Activated CD4-positive, alpha-beta T cell treated with anti-CD3 and anti-CD28 coated beads, Interleukin-2, amount 50 U/mL, for 4 hours (primary cell): Measurements from ENCODE around the gene ZSWIM3.
A peak's percentile ranks its signal among the peaks of the same experiment; 100 is the strongest.

ENCODE experiments used
- DNase-seq, 2 experiments: peaks; one replicate each; pipeline ENCODE4 v3.0.0-alpha.2; 2020

Gene ZSWIM3

DNA sequence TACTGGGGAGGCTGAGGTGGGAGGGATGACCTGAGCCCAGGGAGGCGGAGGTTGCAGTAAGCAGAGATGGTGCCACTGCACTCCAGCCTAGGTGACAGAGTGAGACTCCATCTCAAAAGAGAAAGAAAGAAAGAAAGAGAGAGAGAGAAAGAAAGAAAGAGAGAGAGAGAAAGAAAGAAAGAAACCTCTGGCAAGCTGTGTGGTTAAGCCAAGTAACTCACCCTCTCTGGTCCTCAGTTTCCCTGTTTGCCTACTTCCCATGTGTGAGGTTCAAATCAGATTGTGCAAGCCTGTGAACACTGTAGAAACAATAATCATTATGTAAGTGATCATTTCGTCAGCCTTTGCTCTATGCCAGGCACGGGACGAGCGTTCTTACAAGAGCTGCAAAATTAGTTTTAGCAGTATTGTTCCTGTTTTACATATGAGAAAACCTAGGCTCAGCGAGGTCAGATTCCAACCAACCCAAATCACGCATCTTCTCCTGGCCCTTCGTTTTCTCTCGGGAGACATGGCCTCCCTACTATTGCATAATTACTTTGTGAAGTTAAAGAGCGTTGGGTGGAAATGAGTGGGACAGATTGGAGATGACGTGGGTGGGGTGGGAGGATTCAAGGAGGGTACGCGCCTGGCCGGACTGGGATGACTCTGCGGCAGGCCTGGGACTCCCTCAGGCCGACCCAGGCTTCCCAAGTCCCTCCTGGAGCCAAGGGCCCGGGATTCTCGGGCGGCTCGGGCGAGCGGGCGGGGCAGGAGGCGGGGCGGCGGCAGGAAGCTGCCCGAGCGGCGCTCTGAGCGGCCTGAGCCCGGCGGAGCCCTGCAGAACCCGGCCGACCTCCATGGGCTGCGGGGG lies 24.2 kb upstream of the ZSWIM3 start, which contains the start of gene SNX21:
Gene SNX21 (plus strand): TSS at position 770 of the 853 bp plus-strand sequence. CDS start 121 bp downstream, outside the sequence.
- DNase-seq = no peak

DNA sequence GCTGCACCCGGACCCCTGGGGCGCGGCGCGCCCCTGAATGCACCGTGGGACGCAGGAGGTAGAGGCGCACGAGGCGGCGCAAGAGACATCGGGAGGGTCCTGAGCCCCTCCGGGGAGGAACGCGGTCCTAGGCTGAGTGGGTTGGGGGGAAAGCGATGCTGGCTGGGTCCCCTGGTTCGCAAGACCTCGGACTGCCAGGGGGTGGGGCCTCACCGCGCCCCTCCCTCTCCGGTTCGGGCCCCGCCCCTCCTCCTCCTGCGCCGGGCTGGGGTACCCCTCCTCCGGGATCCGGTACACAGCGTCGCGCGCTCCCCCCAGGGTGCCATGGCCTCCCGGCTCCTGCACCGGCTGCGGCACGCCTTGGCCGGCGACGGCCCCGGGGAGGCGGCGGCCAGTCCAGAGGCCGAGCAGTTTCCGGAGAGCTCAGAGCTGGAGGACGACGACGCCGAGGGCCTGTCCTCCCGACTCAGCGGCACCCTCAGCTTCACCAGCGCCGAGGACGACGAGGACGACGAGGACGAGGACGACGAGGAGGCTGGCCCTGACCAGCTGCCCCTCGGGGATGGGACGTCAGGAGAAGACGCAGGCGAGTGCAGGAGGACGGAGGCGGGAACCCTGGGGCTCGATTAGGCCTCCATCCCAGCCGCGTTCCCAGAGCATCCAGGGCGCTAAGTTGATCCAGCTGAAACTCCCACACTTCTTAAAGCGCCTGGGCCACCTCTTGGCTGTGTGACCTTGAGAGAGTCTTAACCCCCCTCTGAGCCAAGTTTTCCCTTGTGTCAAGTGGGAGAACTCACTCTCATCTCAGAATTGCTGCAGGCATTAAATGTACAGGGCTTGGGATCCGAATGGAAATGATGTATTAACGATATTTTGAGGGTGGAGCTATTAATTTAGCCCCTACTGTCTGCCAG lies 23.3 kb upstream of the ZSWIM3 start:
- peak; percentile 31 to 37 for DNase-seq

DNA sequence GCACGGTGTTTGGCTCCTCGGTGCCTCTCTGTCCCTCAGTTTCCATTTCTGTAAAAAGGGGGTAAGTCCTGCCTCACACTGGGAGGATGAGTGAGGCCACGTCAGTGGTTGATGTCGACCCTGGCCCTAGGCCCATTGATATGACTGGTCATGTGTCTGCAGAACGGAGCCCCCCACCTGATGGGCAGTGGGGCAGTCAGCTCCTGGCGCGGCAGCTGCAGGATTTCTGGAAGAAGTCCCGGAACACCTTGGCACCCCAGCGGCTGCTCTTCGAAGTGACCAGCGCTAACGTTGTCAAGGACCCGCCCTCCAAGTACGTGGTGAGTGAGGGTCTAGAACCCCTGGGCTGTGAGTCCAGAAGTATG lies 22.6 kb upstream of the ZSWIM3 start:
- no peak for DNase-seq

DNA sequence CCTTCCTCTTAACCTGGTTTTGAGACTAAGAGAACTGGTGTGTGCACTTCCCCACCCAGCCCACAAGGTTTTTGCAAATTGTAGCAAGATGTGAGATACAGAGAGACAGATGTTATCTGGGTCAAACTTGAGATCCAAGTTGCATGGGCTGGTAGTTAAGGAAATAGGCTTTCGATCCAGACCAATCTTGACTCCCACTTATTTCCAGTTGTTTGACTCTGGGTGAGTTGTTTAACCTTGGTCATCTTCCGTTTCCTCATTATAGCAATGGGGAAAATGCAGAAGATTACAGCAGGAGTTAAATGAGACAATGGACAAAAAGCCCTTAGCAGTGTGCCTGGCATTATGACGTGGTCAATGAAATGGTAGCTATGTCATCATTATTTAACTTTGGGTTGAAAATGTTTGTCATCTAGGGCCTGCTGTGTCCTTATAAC lies 22.1 kb upstream of the ZSWIM3 start:
- DNase-seq = no peak

DNA sequence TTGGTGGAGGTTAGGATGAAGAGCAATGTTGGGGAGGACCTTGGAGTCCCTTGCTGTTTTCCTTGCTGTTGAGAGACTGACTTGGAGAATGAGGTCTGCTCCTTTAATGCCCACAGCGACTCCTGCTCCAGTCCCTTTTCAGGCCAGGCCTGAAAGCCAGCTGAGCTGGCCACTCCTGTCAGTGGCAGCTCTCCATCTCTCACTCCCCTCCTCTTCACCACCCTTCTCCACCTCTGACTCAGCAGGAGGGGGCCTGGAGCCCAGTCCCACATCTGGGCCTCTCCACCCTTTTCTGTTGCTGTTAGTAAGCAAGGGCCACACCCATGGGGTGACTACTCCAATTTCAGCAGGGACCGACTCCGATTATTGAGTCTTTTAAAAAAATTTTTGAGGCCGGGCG lies 21.6 kb upstream of the ZSWIM3 start:
- DNase-seq = no peak

DNA sequence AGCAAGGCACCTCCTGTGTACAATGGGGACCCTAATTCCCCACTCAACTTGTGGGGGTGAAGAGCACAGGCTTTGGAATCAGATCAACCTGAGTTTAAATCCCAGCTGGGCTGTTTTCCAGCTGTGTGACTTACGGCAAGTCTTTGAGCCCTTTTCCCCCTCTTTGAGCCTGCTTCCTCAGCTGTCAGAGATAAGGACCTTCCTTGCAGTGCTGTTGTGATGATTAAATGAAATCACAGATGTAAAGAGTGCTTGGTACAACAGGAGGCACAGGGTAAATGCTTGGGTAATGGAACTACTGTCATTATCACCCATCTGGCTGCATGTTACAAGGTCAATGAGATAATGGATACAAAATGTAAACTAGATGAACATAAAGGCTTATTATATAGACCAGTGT lies 20.6 kb upstream of the ZSWIM3 start:
- no peak for DNase-seq

DNA sequence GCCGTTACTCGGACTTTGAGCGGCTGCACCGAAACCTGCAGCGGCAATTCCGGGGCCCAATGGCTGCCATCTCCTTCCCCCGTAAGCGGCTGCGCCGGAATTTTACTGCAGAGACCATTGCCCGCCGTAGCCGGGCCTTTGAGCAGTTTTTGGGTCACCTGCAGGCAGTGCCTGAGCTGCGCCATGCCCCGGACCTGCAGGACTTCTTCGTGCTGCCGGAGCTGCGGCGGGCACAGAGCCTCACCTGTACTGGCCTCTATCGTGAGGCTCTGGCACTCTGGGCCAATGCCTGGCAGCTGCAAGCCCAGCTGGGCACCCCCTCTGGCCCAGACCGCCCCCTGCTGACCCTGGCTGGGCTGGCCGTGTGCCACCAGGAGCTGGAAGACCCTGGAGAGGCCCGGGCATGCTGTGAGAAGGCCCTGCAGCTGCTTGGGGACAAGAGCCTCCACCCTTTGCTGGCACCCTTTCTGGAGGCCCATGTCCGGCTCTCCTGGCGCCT lies 16.7 kb upstream of the ZSWIM3 start:
- no peak for DNase-seq

DNA sequence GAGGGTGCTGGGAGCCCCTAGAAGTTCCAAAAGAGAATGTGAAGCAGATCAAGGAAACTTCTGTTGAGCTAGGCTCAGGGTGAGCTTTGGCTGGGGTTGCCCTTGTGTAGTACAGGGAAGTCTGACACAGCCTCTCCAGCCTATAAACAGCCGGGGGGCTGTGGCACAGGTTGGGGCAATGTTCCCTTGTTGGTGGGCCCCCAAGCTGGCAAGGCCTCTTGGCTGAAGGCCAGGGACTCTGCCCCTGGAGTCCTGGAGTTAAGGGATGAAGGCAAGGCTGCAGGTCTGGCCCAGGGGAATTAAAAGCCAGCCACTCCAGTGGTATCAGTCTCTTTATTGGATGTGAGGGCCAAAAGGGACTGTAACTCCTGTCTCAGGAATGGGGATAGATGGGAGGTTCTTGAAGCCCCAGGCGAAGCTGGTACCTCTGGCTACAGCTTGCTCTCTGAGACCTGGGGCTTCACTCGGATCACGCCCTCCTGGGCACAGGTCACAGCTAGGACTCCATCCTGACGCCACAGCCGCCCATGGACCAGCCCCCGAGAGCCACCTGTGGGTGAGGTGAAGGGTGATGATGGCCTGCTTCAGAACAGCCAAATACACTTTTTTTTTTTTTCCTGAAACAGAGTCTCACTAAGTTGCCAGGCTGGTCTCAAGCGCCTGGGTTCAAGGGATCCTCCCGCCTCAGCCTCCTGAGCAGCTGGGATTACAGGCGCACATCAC lies 15.8 kb upstream of the ZSWIM3 start:
- no peak for DNase-seq

DNA sequence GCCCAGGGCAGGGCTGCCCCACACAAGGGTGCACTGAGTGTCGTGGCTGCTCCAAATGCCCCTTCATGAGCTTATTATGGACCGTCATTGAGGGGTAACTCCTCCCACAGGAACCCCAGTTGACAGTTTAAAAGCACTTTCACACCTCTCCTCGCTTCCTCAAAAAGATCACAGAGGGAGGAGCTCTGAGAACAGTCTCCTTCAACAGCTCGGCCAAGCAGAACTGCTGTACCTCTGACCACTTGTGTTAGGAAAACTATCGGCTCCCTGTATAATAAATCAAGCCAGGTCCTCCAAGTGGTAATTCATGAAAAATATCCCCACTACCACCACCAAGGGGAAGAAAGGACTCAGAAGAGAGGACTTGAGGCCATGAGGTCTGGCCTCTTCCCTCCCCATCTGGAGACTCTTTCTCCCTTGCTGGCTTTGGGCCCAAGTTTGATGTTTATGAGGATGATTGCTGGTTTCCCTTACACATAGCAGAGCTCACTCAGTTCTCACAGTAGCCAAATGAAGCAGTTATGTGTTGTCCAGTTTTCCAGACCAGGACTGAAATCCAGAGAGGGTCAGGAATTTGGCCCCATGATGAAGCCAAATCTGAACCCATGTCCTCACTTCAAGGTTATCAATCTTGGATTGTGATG lies 15.1 kb upstream of the ZSWIM3 start:
- DNase-seq = no peak

DNA sequence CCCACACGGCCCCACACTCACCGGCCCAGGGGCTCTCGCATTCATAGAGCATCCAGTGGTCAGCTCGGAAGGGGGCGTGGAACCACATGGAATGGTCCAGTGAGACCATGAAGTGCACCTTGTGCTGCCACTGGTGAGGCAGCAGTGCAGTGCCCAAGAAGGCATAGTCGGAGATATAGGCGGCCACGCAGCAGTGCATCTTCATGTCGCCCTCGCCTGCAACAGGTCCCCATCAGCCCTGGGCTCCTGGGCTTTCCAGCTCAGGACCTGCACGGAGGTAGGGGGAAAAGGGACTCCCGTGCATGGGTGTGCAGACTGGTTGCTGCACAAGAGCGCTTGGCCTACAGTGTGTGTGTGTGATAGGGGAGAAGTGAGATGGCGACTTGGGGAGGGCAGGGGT lies 13.9 kb upstream of the ZSWIM3 start:
- no peak for DNase-seq

DNA sequence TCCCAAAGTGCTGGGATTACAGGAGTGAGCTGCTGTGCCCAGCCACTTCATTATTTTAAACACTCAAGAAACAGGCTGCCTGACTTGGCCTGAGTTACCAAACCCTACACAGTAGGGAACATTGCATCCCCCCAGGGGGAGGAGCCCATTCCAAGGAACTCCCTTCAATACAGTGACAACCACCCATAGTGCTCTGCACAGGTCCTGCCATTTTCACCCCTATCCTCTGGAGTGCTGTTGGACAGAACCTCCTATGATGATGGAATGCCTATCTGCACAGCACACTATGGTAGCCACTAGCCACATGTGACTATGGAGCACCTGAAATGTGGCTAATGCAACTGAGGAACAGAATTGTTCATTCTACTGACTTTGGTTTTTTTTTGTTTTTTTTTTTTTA lies 12.0 kb upstream of the ZSWIM3 start:
- no peak for DNase-seq

DNA sequence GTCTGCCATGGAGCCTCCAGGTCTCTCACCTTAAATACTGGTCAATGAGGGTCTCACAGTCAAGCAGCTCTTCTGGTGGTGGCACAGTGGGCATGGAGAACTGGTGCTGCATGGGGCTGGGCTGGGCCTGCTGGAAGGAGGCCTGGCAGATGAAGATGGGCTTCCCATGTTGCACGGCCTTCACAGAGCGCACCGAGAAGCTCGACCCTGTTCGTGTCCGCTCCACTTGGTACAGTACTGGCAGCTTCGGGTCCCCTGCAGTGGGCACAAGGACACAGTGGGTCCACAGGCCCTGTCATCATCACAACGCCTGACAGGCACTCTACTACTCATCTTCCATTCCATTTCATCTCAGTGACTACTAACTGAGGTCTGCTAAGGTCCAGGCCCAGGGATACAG lies 9.0 kb upstream of the ZSWIM3 start:
- DNase-seq = no peak

DNA sequence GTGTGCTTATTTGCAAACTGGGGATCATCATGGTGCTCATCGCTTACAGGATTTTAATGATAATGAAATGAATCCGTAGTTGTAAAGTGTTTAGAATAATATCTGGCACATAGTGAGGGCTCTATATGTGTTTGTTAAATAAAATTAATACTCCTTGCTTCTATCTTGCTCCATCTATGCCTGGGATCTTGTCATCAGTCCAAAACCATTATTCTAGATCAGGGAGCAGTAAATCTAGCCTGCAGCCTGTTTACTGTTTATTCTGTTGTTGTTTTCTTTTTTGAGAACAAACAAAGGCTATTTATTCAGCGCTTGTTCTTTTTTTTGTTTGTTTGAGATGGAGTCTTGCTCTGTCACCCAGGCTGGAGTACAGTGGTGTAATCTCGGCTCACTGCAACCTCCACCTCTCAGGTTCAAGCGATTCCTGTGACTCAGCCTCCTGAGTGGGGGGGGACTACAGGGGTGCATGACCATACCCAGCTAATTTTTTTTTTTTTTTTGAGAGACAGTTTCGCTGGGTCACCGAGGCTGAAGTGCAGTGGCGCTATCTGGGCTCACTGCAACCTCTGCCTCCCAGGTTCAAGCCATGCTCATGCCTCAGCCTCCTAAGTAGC lies 8.3 kb upstream of the ZSWIM3 start:
- no peak for DNase-seq

DNA sequence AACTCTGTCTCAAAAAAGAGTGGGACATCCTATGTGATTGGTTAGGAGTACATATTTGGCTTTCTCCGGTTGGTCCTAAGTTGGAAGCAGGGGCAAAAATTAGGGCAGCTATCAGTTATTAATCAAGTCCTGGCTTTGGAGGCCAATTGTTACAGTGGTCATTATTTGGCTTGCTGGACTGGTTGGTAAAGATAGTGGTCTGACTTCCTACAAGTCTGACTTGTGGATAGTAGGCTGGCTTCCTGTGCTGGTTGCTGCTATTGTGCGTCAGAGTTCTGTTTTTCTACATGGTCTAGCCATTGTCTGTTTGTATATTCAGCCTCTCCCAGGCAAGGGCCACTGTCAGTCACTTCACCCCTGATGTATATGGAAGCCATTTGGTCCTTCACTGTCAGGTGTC lies 7.2 kb upstream of the ZSWIM3 start:
- no peak for DNase-seq

DNA sequence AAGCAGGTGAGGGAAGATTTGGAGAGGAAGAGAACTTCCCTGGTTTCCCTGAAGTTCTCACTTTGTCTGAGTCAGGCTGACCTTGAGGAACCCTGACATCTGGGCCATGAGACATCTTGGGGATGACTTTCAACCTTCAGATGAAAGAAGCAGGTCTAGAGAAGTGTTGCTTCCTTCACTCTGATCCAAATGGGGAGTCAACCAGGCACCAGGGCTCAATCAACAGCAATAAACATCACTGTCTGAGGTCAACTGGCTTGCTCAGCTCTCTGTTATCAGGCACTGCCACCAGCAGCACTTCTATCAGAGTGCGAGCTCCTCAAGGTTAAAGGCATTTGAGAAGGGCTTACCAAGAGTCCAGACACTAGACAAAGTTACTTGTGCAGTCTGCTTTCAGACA lies 6.5 kb upstream of the ZSWIM3 start:
- no peak for DNase-seq

DNA sequence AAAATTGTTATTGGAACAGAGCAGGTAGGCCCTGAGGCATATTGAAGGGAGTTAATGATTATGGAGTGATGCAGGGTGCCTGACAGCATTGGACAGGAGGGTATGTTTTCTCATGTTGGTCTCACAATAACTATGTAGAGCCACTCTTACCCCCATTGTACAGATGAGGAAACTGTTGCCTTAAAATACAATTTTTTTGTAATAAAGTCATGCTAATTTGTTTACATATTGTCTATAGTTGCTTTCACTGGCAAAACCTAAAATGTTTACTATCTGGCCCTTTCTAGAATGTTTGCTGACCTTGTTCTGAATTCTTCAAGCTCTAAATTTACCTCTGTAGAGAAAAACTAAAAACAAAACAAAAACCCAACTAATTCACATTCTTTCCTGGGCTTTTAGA lies 5.9 kb upstream of the ZSWIM3 start:
- DNase-seq = no peak

DNA sequence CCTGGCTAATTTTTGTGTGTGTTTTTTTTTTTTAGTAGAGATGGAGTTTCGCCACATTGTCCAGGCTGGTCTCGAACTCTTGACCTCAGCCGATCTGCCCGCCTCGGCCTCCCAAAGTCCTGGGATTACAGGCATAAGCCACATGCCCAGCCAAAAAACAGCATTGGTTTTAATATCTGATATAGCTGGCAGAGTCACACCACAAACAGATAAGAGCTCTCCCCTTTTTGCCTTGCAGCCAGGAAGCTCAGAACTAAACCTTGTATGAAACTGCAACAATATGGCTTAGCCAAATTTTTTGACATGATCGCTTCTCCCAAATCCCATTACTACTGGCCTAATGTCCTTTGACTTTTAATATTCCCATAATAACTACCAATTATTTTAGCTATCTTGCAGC lies 5.1 kb upstream of the ZSWIM3 start:
- no peak for DNase-seq

DNA sequence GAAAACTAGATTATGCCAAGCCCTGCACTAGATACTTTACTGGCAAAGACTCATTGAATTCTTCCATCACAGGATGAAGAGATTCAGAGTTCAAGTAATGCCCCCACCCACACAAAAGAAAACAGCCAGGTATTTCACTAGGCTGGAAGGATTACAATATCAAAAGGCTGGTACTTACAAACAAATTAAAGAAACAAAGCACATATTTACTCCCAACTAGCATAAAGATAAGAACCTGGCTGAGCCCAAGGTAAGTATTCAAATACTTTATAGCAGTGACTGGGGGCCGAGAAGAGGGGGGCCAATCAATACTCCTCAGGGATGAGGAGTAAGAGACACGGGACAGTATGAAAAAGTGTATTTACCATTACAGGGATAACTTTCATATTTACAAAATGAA lies 3.9 kb upstream of the ZSWIM3 start:
- DNase-seq = no peak

DNA sequence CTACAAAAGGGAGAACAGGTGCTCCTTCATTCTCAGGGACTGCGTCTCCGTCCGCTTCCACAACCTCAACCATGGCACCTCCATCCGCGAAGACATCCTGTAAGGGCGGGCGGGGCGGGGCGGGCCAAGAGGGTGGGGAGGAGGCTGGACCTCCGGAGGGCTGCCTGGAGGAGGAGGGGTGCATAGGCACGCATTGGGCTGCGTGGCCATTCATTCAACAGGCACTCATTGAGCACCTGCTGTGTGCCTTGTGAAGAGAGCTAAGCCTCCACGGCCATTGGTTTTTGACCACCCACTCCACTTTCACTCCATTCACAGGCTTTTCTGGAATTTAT lies 435 bp downstream of the ZSWIM3 start:
- no peak for DNase-seq

DNA sequence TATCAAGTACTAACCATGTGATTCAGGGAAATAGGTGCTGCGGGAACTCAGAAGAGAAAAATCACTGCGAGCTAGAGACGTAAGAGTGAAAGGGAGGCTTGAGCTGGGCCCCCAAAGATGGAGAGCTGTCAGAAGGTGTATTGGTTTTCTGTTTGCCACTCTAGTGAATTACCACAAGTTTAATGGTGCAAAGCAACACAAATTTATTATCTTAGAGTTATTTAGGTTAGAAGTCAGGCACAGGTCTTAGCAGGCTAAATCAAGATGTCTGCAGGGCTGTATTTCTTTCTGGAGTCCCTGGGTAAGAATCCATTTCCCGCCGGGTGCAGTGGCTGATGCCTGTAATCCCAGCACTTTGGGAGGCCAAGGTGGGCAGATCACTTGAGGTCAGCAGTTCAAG lies 2.5 kb downstream of the ZSWIM3 start:
- DNase-seq = no peak

DNA sequence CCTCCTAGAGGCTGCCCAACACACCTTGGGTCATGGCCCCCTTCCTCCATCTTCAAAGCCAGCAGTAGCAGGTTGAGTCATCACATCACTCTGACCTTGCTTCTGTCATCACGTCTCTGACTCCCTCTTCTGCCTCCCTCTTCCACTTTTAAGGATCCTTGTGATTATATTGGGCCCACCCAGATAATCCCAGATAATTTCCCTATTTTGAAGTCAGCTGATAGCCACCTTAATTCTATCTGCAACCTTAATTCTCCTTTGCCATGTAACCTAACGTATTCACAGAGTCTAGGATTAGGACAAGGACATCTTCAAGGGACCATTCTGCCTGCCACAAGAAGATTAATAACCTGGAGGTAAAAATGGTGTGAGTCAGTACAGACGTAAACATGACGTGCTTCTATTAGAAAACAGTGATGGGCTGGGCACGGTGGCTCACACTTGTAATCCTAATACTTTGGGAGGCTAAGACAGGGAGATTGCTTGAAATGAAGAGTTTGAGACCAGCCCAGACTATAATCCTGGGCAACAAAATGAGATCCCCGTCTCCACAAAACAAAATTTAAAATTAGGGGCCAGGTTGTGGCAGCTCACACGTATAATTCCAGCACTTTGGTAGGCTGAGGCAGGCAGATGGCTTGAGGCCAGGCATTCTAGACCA lies 3.3 kb downstream of the ZSWIM3 start:
- no peak for DNase-seq
